ENCODE measurements around the gene ARFGEF2. TPM values are rescaled to one million over a fixed set of nuclear protein-coding genes. Genes with fewer than 3 reads are reported as not detected.
"Not testable (repeated sequence)": the region's sequence is repeated elsewhere in the genome, so short reads cannot be mapped to it uniquely, and the experiment has no call there.

Gene ARFGEF2
- total RNA-seq, 1 donor from 2014 or later, result 26.9 TPM

- FAIRE-seq, result no peak
Observed at GRCh38 chr20:49046087-49046900, 124.8 kb downstream of the ARFGEF2 start, which contains the start of gene CSE1L. Gene CSE1L (plus strand): TSS chr20:49046312. CDS start chr20:49058464, 12,152 bp downstream.

GRCh38 chr20:49052334-49052733 lies 130.8 kb downstream of the ARFGEF2 start:
- DNase-seq (ENCODE audit: low spot score in 2 of 2), result no peak

More at GRCh38 chr20:49046087-49046900, 124.8 kb downstream of the ARFGEF2 start, which contains the start of gene CSE1L:
- DNase-seq (ENCODE audit: low spot score in 2 of 2), result peak; percentile 88 to 94

GRCh38 chr20:49054056-49054643 lies 132.6 kb downstream of the ARFGEF2 start:
- FAIRE-seq (no peak), DNase-seq (ENCODE audit: low spot score in 2 of 2) (no peak)

More at GRCh38 chr20:49052334-49052733, 130.8 kb downstream of the ARFGEF2 start:
- no peak for FAIRE-seq

GRCh38 chr20:49063279-49063678 lies 141.8 kb downstream of the ARFGEF2 start:
- FAIRE-seq, result no peak
- no peak for DNase-seq (ENCODE audit: low spot score in 2 of 2)

- DNase-seq (ENCODE audit: low spot score in 2 of 2) (no peak), FAIRE-seq (no peak)
Observed at GRCh38 chr20:49074521-49074920, 153.0 kb downstream of the ARFGEF2 start.

- FAIRE-seq, result no peak
- no peak for DNase-seq (ENCODE audit: low spot score in 2 of 2)
Observed at GRCh38 chr20:49078310-49078709, 156.8 kb downstream of the ARFGEF2 start.

GRCh38 chr20:49082295-49082694 lies 160.8 kb downstream of the ARFGEF2 start:
- DNase-seq (ENCODE audit: low spot score in 2 of 2); FAIRE-seq: not testable (repeated sequence)

Small RNA genes within 50 kb of the gene (small RNA-seq; reads per million reads assigned to genes)
- gene SNAP23P1, result not detected

Other genes starting within 250 kb of the ARFGEF2 start
- gene PREX1, start 93.7 kb upstream of the ARFGEF2 start, total RNA-seq, result 18.8 TPM
- gene CSE1L, start 124.6 kb downstream of the ARFGEF2 start, total RNA-seq, result 172 TPM